Liver (tissue), 9 donors: ENCODE results near the gene ZMYND10. TPM values are rescaled to one million over a fixed set of nuclear protein-coding genes. Genes with fewer than 3 reads are reported as not detected.

Experiments
- DNase-seq: peaks from one replicate; pipeline ENCODE4 v3.0.0-alpha.2; 2017; ENCODE audit warnings: low spot score
- H3K27ac ChIP-seq, 2 donors: one replicate each; pipeline ENCODE4 v1.7.0; 2013; ENCODE audit warnings: inconsistent platforms in 2 of 2, low read length in 2 of 2, control low read depth in 1 of 2, low read depth in 1 of 2, mild to moderate bottlenecking in 1 of 2
- H3K27me3 ChIP-seq, 4 donors: one replicate each; pipeline versions ENCODE4 v1.6.1 to v1.7.0; 2013; ENCODE audit warnings: low read length in 3 of 4, inconsistent platforms in 1 of 4, mild to moderate bottlenecking in 1 of 4, moderate library complexity in 1 of 4; ENCODE audit not compliant: control insufficient read depth in 4 of 4, insufficient read depth in 4 of 4
- H3K36me3 ChIP-seq, 4 donors: one replicate each; pipeline versions ENCODE4 v1.6.1 to v1.7.0; 2013; ENCODE audit warnings: low read length in 3 of 4, mild to moderate bottlenecking in 3 of 4, low read depth in 1 of 4, moderate library complexity in 1 of 4; ENCODE audit not compliant: control insufficient read depth in 4 of 4, insufficient read depth in 3 of 4
- H3K4me1 ChIP-seq, 4 donors: one replicate each; pipeline versions ENCODE4 v1.6.1 to v1.7.0; 2013; ENCODE audit warnings: low read length in 3 of 4, mild to moderate bottlenecking in 3 of 4, moderate library complexity in 1 of 4; ENCODE audit not compliant: control insufficient read depth in 4 of 4, insufficient read depth in 4 of 4
- H3K4me3 ChIP-seq, 3 donors: one replicate each; pipeline versions ENCODE4 v1.6.1 to v1.7.0; 2013; ENCODE audit warnings: low read length in 3 of 3, control low read depth in 1 of 3, low read depth in 1 of 3, mild to moderate bottlenecking in 1 of 3
- H3K9ac ChIP-seq, 2 donors: one replicate each; pipeline ENCODE4 v1.7.0; 2013; ENCODE audit warnings: low read length in 2 of 2, mild to moderate bottlenecking in 2 of 2, moderate library complexity in 2 of 2, control low read depth in 1 of 2, low read depth in 1 of 2
- H3K9me3 ChIP-seq, 4 donors: one replicate each; pipeline versions ENCODE4 v1.6.1 to v1.7.0; 2013; ENCODE audit warnings: low read length in 3 of 4; ENCODE audit not compliant: control insufficient read depth in 4 of 4
- ATF3 ChIP-seq: IDR thresholded peaks from 2 replicates; pipeline ENCODE4 v1.6.1; 2016; ENCODE audit warnings: antibody characterized with exemption
- CTCF ChIP-seq: fragments of 150-350 bp; IDR thresholded peaks from 2 replicates; pipeline ENCODE4 v1.5.1; 2017; ENCODE audit warnings: improper control_type of control experiment, low read depth, low read length; ENCODE audit not compliant: missing input control
- EGR1 ChIP-seq, 2 donors: IDR thresholded peaks; 2 replicates each; pipeline ENCODE4 v1.6.1; 2016 to 2018; ENCODE audit warnings: antibody characterized with exemption in 2 of 2, low read depth in 2 of 2
- FOXA1 ChIP-seq: IDR thresholded peaks from 2 replicates; pipeline ENCODE4 v1.6.1; 2016; ENCODE audit warnings: antibody characterized with exemption
- FOXA2 ChIP-seq: IDR thresholded peaks from 2 replicates; pipeline ENCODE4 v1.6.1; 2016; ENCODE audit warnings: antibody characterized with exemption
- GABPA ChIP-seq, 2 donors: IDR thresholded peaks in 1 of 2; conservative IDR thresholded peaks in 1 of 2; 2 replicates each; pipeline ENCODE4 v1.6.1; 2016; ENCODE audit warnings: antibody characterized with exemption in 2 of 2, mild to moderate bottlenecking in 1 of 2, moderate library complexity in 1 of 2
- HNF4A ChIP-seq, 2 donors: conservative IDR thresholded peaks; 2 replicates each; pipeline ENCODE4 v1.6.1; 2016; ENCODE audit warnings: antibody characterized with exemption in 2 of 2, mild to moderate bottlenecking in 2 of 2
- HNF4G ChIP-seq: IDR thresholded peaks from 2 replicates; pipeline ENCODE4 v1.6.1; 2016; ENCODE audit warnings: antibody characterized with exemption
- JUND ChIP-seq, 2 donors: IDR thresholded peaks; 2 replicates each; pipeline ENCODE4 v1.6.1; 2016; ENCODE audit warnings: antibody characterized with exemption in 2 of 2
- MAX ChIP-seq: IDR thresholded peaks from 2 replicates; pipeline ENCODE4 v1.6.1; 2016; ENCODE audit warnings: antibody characterized with exemption
- NR2F2 ChIP-seq: IDR thresholded peaks from 2 replicates; pipeline ENCODE4 v1.6.1; 2016; ENCODE audit warnings: antibody characterized with exemption
- RAD21 ChIP-seq, 2 donors: IDR thresholded peaks; 2 replicates each; pipeline ENCODE4 v1.6.1; 2016; ENCODE audit warnings: antibody characterized with exemption in 2 of 2, mild to moderate bottlenecking in 2 of 2
- REST ChIP-seq: IDR thresholded peaks from 2 replicates; pipeline ENCODE4 v1.6.1; 2016; ENCODE audit warnings: antibody characterized with exemption, mild to moderate bottlenecking
- RXRA ChIP-seq, 2 donors: IDR thresholded peaks; 2 replicates each; pipeline ENCODE4 v1.6.1; 2017 to 2018; ENCODE audit warnings: antibody characterized with exemption in 2 of 2, mild to moderate bottlenecking in 1 of 2
- SP1 ChIP-seq: IDR thresholded peaks from 2 replicates; pipeline ENCODE4 v1.6.1; 2018; ENCODE audit warnings: antibody characterized with exemption, mild to moderate bottlenecking
- TAF1 ChIP-seq: conservative IDR thresholded peaks from 2 replicates; pipeline ENCODE4 v1.6.1; 2016; ENCODE audit warnings: antibody characterized with exemption, mild to moderate bottlenecking
- YY1 ChIP-seq: IDR thresholded peaks from 2 replicates; pipeline ENCODE4 v1.6.1; 2016; ENCODE audit warnings: antibody characterized with exemption, mild to moderate bottlenecking
- WGBS: extraction: QIAGEN DNeasy Blood & Tissue Kit; methylation state at CpG from one replicate; pipeline ENCODE4 v1.1.7; 2013; 5-methylcytosine and 5-hydroxymethylcytosine counted together
- polyA plus RNA-seq, 2 donors: library from polyadenylated mRNA; stranded (reverse) in 1 of 2; unstranded in 1 of 2; fragments of 200-250 nt in 1 of 2; fragments of >200 nt in 1 of 2; fragmentation: Nextera tagmentation in 1 of 2; extraction: Ambion mirVana in 1 of 2; gene quantifications; one replicate each; pipeline versions ENCODE4 v1.2.1 to v1.2.3, GENCODE V29; 2013 to 2015
- total RNA-seq, 2 donors: library from RNA; depleted of rRNA; stranded (reverse); fragments of >200 nt; gene quantifications; one replicate each; pipeline ENCODE4 v1.2.3, GENCODE V29; 2014
- TF ChIP-seq, protein P1 (sequence below): IDR thresholded peaks from 2 replicates; pipeline ENCODE4 v1.6.1; 2016; ENCODE audit warnings: antibody characterized with exemption
- donor health status: healthy.
- donor health status: healthy.
- donor health status: healthy.
- donor health status: healthy.
- donor health status: healthy.

The ZMYND10 gene
- total and polyA plus RNA-seq, 4 donors, result 0.09 to 0.75 (median 0.27) TPM

DNA sequence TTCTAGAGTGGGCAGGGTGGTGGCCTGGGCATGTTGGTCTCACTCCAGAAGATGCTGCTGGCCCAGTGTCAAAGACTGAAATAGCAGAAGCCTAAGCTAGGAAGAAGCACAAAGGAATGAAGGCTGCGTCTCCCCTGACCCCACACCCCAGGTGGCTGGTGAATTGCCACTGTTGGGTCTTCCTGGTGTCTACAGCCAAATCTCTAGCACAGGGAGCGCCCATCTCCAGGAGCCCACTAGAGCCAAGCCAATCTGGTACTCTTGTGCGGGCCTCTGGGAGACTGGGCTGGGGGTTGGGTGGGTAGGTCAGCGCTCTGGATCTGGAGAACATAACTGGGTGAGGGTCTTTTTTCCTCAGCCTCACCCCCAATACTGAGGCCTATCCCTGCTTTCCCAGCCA is 18.4 kb downstream of the ZMYND10 start:
- peaks cover 4 to 33% (median 17%) of the 10 kb centered on the region in 4 donors for H3K36me3 ChIP-seq
- H3K27ac ChIP-seq, result no peak overlapping the region
- no peak for DNase-seq
- 73% methylated on average over 4 of the region's 4 CpGs for WGBS
- H3K4me3 ChIP-seq, result peak overlapping the region; percentile 82 to 87 (median 83)
- no peaks in the 10 kb centered on the region for H3K9me3 ChIP-seq
- peaks cover 2 to 59% (median 40%) of the 10 kb centered on the region in 4 donors for H3K4me1 ChIP-seq
- H3K27me3 ChIP-seq, result no peaks in the 10 kb centered on the region
- H3K9ac ChIP-seq, result peak overlapping the region; percentile 59 to 75
- no peak for TF ChIP-seq GABPA (IDR thresholded peaks at IDR 0.05 in 1 of 2, conservative IDR thresholded peaks at IDR 0.05 in 1 of 2)
- TF ChIP-seq HNF4G, result no peak
- no peak for TF ChIP-seq JUND (IDR thresholded peaks at IDR 0.05)
- no peak for TF ChIP-seq YY1
- no peak for TF ChIP-seq RAD21 (IDR thresholded peaks at IDR 0.05)
- no peak for TF ChIP-seq FOXA1
- TF ChIP-seq NR2F2, result no peak
- no peak for TF ChIP-seq EGR1 (IDR thresholded peaks at IDR 0.05; ENCODE audit: low read depth in 2 of 2)
- no peak for TF ChIP-seq MAX
- no peak for TF ChIP-seq ATF3
- TF ChIP-seq CTCF, result no peak
- no peak for TF ChIP-seq FOXA2
- no peak for TF ChIP-seq RXRA (IDR thresholded peaks at IDR 0.05)
- no peak for TF ChIP-seq TAF1
- no peak for TF ChIP-seq SP1
- no peak for TF ChIP-seq REST
- TF ChIP-seq, protein P1, sequence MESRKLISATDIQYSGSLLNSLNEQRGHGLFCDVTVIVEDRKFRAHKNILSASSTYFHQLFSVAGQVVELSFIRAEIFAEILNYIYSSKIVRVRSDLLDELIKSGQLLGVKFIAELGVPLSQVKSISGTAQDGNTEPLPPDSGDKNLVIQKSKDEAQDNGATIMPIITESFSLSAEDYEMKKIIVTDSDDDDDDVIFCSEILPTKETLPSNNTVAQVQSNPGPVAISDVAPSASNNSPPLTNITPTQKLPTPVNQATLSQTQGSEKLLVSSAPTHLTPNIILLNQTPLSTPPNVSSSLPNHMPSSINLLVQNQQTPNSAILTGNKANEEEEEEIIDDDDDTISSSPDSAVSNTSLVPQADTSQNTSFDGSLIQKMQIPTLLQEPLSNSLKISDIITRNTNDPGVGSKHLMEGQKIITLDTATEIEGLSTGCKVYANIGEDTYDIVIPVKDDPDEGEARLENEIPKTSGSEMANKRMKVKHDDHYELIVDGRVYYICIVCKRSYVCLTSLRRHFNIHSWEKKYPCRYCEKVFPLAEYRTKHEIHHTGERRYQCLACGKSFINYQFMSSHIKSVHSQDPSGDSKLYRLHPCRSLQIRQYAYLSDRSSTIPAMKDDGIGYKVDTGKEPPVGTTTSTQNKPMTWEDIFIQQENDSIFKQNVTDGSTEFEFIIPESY, result no peak
- TF ChIP-seq HNF4A (conservative IDR thresholded peaks at IDR 0.05), result no peak
